GM23338 (cell line): Measurements from ENCODE around the gene GALNT6.

Source experiments
- CREB1 ChIP-seq: fragments of 250-450 bp; sonication (Bioruptor Pico); IDR thresholded peaks from 2 replicates; pipeline ENCODE4 v1.5.0; 2020; ENCODE audit warnings: low read depth, mild to moderate bottlenecking, moderate library complexity
- EZH2 ChIP-seq: fragments of 200-600 bp; sonication (generic); IDR thresholded peaks from one replicate; pipeline ENCODE4 v1.8.0; 2017; ENCODE audit warnings: antibody characterized with exemption, mild to moderate bottlenecking, low read depth; ENCODE audit not compliant: unreplicated experiment
- EZH2phosphoT487 ChIP-seq: fragments of 200-600 bp; sonication (generic); IDR thresholded peaks from one replicate; pipeline ENCODE4 v1.8.1; 2018; ENCODE audit warnings: antibody characterized with exemption; ENCODE audit not compliant: unreplicated experiment
- JUNB ChIP-seq: IDR thresholded peaks from one replicate; pipeline ENCODE4 v1.6.1; 2016; ENCODE audit warnings: antibody characterized with exemption; ENCODE audit not compliant: unreplicated experiment
- POLR2AphosphoS5 ChIP-seq: IDR thresholded peaks from 2 replicates; pipeline ENCODE4 v1.6.1; 2016; ENCODE audit warnings: antibody characterized with exemption, low read depth
- TF ChIP-seq, protein P1 (sequence below), 2 experiments: fragments of 200-600 bp in 1 of 2; sonication (generic) in 1 of 2; conservative IDR thresholded peaks; 2 replicates each; pipeline versions ENCODE4 v1.5.1 to v1.6.1; 2016 to 2017; ENCODE audit warnings: antibody characterized with exemption in 2 of 2, low read depth in 2 of 2, mild to moderate bottlenecking in 2 of 2, moderate library complexity in 1 of 2
- TF ChIP-seq, protein P2 (sequence below): IDR thresholded peaks from one replicate; pipeline ENCODE4 v1.6.1; 2018; ENCODE audit warnings: antibody characterized with exemption; ENCODE audit not compliant: unreplicated experiment
- TF ChIP-seq, protein P3 (sequence below): IDR thresholded peaks from 2 replicates; pipeline ENCODE4 v1.6.1; 2016; ENCODE audit warnings: antibody characterized with exemption

DNA sequence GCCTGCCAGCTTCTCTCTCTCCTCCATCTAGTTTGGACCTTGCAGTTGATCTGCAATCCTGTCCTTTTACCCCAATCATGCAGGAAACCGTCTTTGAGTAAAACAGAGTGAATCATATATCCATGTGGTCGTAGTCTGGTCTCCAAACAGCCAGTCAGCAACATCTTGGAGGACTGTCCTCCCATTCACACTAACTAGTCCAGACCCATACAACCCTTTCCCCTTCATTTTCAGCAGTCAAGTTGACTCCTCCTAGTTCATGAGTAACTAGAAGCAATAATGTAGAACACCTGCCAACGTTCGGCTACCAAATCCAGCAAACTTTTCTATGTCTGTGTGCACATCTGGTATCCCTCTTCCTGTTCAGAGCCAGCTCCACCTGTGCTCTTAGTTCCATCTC, 56.4 kb downstream of the GALNT6 start:
- TF ChIP-seq, protein P1, sequence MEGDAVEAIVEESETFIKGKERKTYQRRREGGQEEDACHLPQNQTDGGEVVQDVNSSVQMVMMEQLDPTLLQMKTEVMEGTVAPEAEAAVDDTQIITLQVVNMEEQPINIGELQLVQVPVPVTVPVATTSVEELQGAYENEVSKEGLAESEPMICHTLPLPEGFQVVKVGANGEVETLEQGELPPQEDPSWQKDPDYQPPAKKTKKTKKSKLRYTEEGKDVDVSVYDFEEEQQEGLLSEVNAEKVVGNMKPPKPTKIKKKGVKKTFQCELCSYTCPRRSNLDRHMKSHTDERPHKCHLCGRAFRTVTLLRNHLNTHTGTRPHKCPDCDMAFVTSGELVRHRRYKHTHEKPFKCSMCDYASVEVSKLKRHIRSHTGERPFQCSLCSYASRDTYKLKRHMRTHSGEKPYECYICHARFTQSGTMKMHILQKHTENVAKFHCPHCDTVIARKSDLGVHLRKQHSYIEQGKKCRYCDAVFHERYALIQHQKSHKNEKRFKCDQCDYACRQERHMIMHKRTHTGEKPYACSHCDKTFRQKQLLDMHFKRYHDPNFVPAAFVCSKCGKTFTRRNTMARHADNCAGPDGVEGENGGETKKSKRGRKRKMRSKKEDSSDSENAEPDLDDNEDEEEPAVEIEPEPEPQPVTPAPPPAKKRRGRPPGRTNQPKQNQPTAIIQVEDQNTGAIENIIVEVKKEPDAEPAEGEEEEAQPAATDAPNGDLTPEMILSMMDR (conservative IDR thresholded peaks at IDR 0.05; ENCODE audit: low read depth in 2 of 2) = no peak
- TF ChIP-seq POLR2AphosphoS5 (no peak), JUNB (no peak), EZH2phosphoT487 (no peak), CREB1 (no peak), EZH2 (no peak)
- TF ChIP-seq, protein P2, sequence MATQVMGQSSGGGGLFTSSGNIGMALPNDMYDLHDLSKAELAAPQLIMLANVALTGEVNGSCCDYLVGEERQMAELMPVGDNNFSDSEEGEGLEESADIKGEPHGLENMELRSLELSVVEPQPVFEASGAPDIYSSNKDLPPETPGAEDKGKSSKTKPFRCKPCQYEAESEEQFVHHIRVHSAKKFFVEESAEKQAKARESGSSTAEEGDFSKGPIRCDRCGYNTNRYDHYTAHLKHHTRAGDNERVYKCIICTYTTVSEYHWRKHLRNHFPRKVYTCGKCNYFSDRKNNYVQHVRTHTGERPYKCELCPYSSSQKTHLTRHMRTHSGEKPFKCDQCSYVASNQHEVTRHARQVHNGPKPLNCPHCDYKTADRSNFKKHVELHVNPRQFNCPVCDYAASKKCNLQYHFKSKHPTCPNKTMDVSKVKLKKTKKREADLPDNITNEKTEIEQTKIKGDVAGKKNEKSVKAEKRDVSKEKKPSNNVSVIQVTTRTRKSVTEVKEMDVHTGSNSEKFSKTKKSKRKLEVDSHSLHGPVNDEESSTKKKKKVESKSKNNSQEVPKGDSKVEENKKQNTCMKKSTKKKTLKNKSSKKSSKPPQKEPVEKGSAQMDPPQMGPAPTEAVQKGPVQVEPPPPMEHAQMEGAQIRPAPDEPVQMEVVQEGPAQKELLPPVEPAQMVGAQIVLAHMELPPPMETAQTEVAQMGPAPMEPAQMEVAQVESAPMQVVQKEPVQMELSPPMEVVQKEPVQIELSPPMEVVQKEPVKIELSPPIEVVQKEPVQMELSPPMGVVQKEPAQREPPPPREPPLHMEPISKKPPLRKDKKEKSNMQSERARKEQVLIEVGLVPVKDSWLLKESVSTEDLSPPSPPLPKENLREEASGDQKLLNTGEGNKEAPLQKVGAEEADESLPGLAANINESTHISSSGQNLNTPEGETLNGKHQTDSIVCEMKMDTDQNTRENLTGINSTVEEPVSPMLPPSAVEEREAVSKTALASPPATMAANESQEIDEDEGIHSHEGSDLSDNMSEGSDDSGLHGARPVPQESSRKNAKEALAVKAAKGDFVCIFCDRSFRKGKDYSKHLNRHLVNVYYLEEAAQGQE = no peak
- TF ChIP-seq, protein P3, sequence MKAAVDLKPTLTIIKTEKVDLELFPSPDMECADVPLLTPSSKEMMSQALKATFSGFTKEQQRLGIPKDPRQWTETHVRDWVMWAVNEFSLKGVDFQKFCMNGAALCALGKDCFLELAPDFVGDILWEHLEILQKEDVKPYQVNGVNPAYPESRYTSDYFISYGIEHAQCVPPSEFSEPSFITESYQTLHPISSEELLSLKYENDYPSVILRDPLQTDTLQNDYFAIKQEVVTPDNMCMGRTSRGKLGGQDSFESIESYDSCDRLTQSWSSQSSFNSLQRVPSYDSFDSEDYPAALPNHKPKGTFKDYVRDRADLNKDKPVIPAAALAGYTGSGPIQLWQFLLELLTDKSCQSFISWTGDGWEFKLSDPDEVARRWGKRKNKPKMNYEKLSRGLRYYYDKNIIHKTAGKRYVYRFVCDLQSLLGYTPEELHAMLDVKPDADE = no peak
